ENCODE data around the gene FBXO24. TPM values are rescaled to one million over a fixed set of nuclear protein-coding genes. Genes with fewer than 3 reads are reported as not detected.
A peak's percentile ranks its signal among the peaks of the same experiment; 100 is the strongest.
"Not testable (repeated sequence)": the region's sequence is repeated elsewhere in the genome, so short reads cannot be mapped to it uniquely, and the experiment has no call there.

FBXO24 gene
- polyA plus RNA-seq, 2 donors = 0.33 to 0.81 TPM

DNA sequence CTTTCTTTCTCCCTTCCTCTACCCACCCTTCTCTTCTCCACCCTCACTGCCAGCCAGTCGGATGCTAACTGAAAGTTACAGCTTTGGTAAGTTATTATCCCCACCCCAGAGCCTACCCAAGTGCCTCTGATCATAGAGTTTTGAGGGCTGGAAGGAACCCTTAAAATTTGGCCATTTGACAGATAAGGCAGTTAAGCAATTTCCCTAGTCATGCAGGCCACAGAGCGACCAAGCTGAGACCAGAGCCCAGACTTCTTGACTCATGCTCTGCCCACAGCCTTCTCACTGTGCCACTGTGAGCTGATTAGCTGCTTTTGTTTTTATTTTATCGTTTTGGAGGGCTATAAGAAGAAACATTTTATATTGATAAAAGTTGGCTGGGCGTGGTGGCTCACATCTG is 29.6 kb upstream of the FBXO24 start:
- WGBS, 2 donors = 74 to 77% methylated on average over 4 of the region's 4 CpGs
- H3K36me3 ChIP-seq (ENCODE audit: control insufficient read depth in 2 of 2, insufficient read depth in 2 of 2, low read length in 1 of 2) = peaks cover 9 to 23% of the 10 kb centered on the region in 2 donors

DNA sequence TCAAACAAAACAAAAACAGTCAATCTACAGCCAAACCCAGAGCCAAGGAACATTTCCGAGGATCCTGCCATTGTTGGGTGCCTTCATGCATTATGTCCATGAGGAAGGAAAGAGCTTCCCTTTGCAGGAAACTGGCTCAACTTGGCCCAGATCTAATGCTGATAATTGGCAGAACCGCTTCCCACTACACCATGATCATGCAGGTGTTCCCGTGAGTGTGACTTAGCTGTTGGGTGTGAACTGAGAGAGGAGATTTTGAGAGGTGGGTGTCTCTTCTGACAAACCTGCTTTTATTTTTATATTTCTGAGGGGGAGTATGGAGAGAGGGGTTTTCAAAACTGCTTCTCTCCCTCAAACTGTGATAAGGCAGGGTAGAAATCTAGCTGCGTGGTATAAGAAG is 27.0 kb upstream of the FBXO24 start:
- Histone ChIP-seq H3K27ac (ENCODE audit: low read depth in 2 of 2, low read length in 1 of 2) (peak overlapping the region; percentile 49 to 66), H3K27me3 (ENCODE audit: control insufficient read depth in 1 of 2, insufficient read depth in 2 of 2, low read length in 2 of 2) (no peaks in the 10 kb centered on the region), H3K9me3 (ENCODE audit: control insufficient read depth in 2 of 2, insufficient read depth in 1 of 2, low read depth in 1 of 2, low read length in 1 of 2) (no peaks in the 10 kb centered on the region), H3K36me3 (ENCODE audit: control insufficient read depth in 2 of 2, insufficient read depth in 2 of 2, low read length in 1 of 2) (peaks cover under 1 to 28% of the 10 kb centered on the region in 2 donors), H3K4me1 (ENCODE audit: control insufficient read depth in 2 of 2, insufficient read depth in 2 of 2, low read length in 1 of 2) (peaks cover under 1 to 6% of the 10 kb centered on the region in 2 donors), H3K4me3 (ENCODE audit: low read depth in 1 of 2, low read length in 2 of 2) (no peak overlapping the region)
- 73 to 74% methylated on average over 4 of the region's 4 CpGs for WGBS, 2 donors

More for the DNA sequence above, 29.6 kb upstream of the FBXO24 start:
- H3K9me3 ChIP-seq (ENCODE audit: control insufficient read depth in 2 of 2, insufficient read depth in 1 of 2, low read depth in 1 of 2, low read length in 1 of 2) = no peaks in the 10 kb centered on the region
- peaks cover 2 to 6% of the 10 kb centered on the region in 2 donors for H3K4me1 ChIP-seq (ENCODE audit: control insufficient read depth in 2 of 2, insufficient read depth in 2 of 2, low read length in 1 of 2)
- no peaks in the 10 kb centered on the region for H3K27me3 ChIP-seq (ENCODE audit: control insufficient read depth in 1 of 2, insufficient read depth in 2 of 2, low read length in 2 of 2)
- H3K27ac ChIP-seq (ENCODE audit: low read depth in 2 of 2, low read length in 1 of 2) = no peak overlapping the region
- no peak overlapping the region for H3K4me3 ChIP-seq (ENCODE audit: low read depth in 1 of 2, low read length in 2 of 2)

GRCh38 chr7:100561491-100562194 is 24.5 kb upstream of the FBXO24 start:
- Histone ChIP-seq H3K4me1 (ENCODE audit: control insufficient read depth in 2 of 2, insufficient read depth in 2 of 2, low read length in 1 of 2) (peaks cover 0 to 6% of the 10 kb centered on the region in 2 donors), H3K9me3 (ENCODE audit: control insufficient read depth in 2 of 2, insufficient read depth in 1 of 2, low read depth in 1 of 2, low read length in 1 of 2) (no peaks in the 10 kb centered on the region), H3K27me3 (ENCODE audit: control insufficient read depth in 1 of 2, insufficient read depth in 2 of 2, low read length in 2 of 2) (no peaks in the 10 kb centered on the region), H3K4me3 (ENCODE audit: low read depth in 1 of 2, low read length in 2 of 2) (peak overlapping the region in 1 of 2 donors; percentile 4), H3K27ac (ENCODE audit: low read depth in 2 of 2, low read length in 1 of 2) (no peak overlapping the region), H3K36me3 (ENCODE audit: control insufficient read depth in 2 of 2, insufficient read depth in 2 of 2, low read length in 1 of 2) (peaks cover 0 to 29% of the 10 kb centered on the region in 2 donors)
- WGBS, 2 donors = 95 to 97% methylated on average over 12 of the region's 12 CpGs

DNA sequence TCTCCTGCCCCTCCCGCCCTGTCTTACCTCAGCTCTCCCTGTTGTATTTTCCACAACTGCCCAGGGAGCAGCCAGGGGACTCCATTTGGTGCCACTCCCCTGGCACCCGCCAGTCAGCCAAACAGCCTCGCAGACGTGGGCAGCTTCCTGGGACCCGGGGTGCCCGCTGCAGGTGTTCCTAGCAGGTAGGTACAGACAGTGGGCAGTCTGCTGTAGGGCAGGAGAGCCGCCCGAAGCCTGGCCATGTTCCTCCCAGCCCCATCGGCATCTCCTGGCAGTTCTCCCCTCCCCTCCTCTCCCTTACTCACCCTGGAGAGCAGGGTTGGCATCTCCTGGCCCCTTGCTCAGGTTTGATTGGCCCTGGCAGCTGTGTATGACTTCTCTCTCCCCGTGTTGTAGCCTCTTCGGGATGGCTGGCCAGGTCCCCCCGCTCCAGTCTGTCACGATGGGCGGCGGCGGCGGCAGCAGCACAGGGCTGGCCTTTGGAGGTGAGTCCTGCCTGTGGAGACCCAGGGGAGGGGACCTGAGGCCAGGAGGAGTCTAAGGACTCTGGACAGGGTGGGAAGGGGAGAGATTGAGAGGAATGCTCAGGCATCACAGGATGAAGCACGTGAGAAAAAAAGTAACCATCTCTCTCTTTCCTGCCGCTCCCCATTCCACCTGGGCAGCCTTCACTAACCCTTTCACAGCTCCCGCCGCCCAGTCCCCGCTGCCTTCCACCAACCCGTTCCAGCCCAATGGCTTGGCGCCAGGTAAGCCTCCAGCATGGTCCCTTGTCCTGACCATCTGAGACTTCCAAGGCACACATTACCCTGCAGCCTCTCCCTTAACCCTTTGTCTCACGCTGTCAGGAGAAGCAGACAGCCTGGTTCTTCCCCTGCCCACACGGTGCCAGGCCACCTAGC is 23.7 kb upstream of the FBXO24 start:
- peaks cover under 1 to 6% of the 10 kb centered on the region in 2 donors for H3K4me1 ChIP-seq (ENCODE audit: control insufficient read depth in 2 of 2, insufficient read depth in 2 of 2, low read length in 1 of 2)
- H3K4me3 ChIP-seq (ENCODE audit: low read depth in 1 of 2, low read length in 2 of 2) = no peak overlapping the region
- H3K9me3 ChIP-seq (ENCODE audit: control insufficient read depth in 2 of 2, insufficient read depth in 1 of 2, low read depth in 1 of 2, low read length in 1 of 2) = no peaks in the 10 kb centered on the region
- no peaks in the 10 kb centered on the region for H3K27me3 ChIP-seq (ENCODE audit: control insufficient read depth in 1 of 2, insufficient read depth in 2 of 2, low read length in 2 of 2)
- WGBS, 2 donors = 90% methylated on average over 25 to 26 of the region's 26 CpGs
- H3K27ac ChIP-seq (ENCODE audit: low read depth in 2 of 2, low read length in 1 of 2) = peak overlapping the region in 1 of 2 donors; percentile 2
- peaks cover 0 to 29% of the 10 kb centered on the region in 2 donors for H3K36me3 ChIP-seq (ENCODE audit: control insufficient read depth in 2 of 2, insufficient read depth in 2 of 2, low read length in 1 of 2)

DNA sequence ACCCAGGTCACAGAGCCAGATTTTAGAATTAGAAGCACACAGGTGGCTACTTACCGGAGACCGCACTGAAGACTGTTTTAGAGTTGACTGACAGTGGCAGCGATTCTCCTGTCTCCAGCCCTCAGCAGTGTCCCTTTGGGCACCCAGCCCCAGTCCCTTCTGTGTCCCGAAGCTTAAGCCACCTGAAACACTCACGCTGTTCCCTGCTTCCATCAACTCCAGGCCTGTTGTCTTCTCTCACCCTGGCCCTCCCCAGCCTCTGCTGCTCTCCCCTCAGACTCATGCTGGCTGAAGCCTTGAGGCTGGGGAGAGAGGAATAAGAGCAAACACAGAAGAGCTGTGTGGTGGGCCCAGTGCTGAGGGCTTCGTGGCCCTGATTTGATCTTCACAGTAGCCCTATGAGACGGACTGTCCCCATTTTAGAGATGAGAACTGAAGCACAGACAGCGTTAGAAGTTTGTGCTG is 23.0 kb upstream of the FBXO24 start:
- Histone ChIP-seq H3K27ac (ENCODE audit: low read depth in 2 of 2, low read length in 1 of 2) (no peak overlapping the region), H3K9me3 (ENCODE audit: control insufficient read depth in 2 of 2, insufficient read depth in 1 of 2, low read depth in 1 of 2, low read length in 1 of 2) (no peaks in the 10 kb centered on the region), H3K4me1 (ENCODE audit: control insufficient read depth in 2 of 2, insufficient read depth in 2 of 2, low read length in 1 of 2) (peaks cover 4 to 6% of the 10 kb centered on the region in 2 donors), H3K27me3 (ENCODE audit: control insufficient read depth in 1 of 2, insufficient read depth in 2 of 2, low read length in 2 of 2) (no peaks in the 10 kb centered on the region), H3K4me3 (ENCODE audit: low read depth in 1 of 2, low read length in 2 of 2) (no peak overlapping the region), H3K36me3 (ENCODE audit: control insufficient read depth in 2 of 2, insufficient read depth in 2 of 2, low read length in 1 of 2) (peaks cover 0 to 29% of the 10 kb centered on the region in 2 donors)
- WGBS, 2 donors = 89 to 90% methylated on average over 8 of the region's 8 CpGs

- WGBS, 2 donors = 33 to 35% methylated on average over 12 of the region's 12 CpGs
- H3K4me1 ChIP-seq (ENCODE audit: control insufficient read depth in 2 of 2, insufficient read depth in 2 of 2, low read length in 1 of 2) = peaks cover 4 to 5% of the 10 kb centered on the region in 2 donors
These were observed 22.2 kb upstream of the FBXO24 start for GRCh38 chr7:100563809-100564400.

GRCh38 chr7:100564405-100564804 is 21.7 kb upstream of the FBXO24 start:
- WGBS, 2 donors = 88 to 91% methylated on average over 6 of the region's 6 CpGs
- H3K36me3 ChIP-seq (ENCODE audit: control insufficient read depth in 2 of 2, insufficient read depth in 2 of 2, low read length in 1 of 2) = peaks cover 0 to 29% of the 10 kb centered on the region in 2 donors
- not testable (repeated sequence) for H3K4me3 ChIP-seq (ENCODE audit: low read depth in 1 of 2, low read length in 2 of 2); H3K4me1 ChIP-seq (ENCODE audit: control insufficient read depth in 2 of 2, insufficient read depth in 2 of 2, low read length in 1 of 2); H3K9me3 ChIP-seq (ENCODE audit: control insufficient read depth in 2 of 2, insufficient read depth in 1 of 2, low read depth in 1 of 2, low read length in 1 of 2); H3K27me3 ChIP-seq (ENCODE audit: control insufficient read depth in 1 of 2, insufficient read depth in 2 of 2, low read length in 2 of 2); H3K27ac ChIP-seq (ENCODE audit: low read depth in 2 of 2, low read length in 1 of 2)

More at GRCh38 chr7:100563809-100564400, 22.2 kb upstream of the FBXO24 start:
- Histone ChIP-seq H3K27ac (ENCODE audit: low read depth in 2 of 2, low read length in 1 of 2) (no peak overlapping the region), H3K4me3 (ENCODE audit: low read depth in 1 of 2, low read length in 2 of 2) (no peak overlapping the region), H3K27me3 (ENCODE audit: control insufficient read depth in 1 of 2, insufficient read depth in 2 of 2, low read length in 2 of 2) (no peaks in the 10 kb centered on the region), H3K36me3 (ENCODE audit: control insufficient read depth in 2 of 2, insufficient read depth in 2 of 2, low read length in 1 of 2) (peaks cover 0 to 29% of the 10 kb centered on the region in 2 donors), H3K9me3 (ENCODE audit: control insufficient read depth in 2 of 2, insufficient read depth in 1 of 2, low read depth in 1 of 2, low read length in 1 of 2) (no peaks in the 10 kb centered on the region)

DNA sequence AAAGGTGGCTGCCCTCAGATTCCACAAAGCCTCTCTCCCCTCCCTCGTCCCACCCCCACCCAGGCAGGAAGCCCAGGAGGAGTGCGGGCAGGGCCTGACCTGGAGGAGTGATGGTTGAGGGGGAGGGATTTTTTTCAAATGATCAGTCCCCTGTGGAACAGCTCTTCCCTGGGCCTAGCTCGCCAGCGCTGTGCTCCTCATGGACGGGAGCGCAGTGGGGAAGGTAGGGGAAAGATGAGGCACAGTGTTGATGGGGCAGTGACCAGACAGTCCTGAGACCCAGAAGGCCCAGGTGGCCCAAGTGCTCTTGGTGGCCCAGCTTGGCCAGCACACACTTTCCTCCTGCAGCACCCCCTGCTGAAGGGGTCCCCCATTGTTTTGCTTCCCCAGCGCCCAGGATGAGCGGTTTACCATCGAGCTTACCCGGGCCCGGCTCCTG is 21.0 kb upstream of the FBXO24 start:
- no peaks in the 10 kb centered on the region for H3K9me3 ChIP-seq (ENCODE audit: control insufficient read depth in 2 of 2, insufficient read depth in 1 of 2, low read depth in 1 of 2, low read length in 1 of 2)
- 92 to 93% methylated on average over 11 of the region's 11 CpGs for WGBS, 2 donors
- H3K27ac ChIP-seq (ENCODE audit: low read depth in 2 of 2, low read length in 1 of 2) = no peak overlapping the region

DNA sequence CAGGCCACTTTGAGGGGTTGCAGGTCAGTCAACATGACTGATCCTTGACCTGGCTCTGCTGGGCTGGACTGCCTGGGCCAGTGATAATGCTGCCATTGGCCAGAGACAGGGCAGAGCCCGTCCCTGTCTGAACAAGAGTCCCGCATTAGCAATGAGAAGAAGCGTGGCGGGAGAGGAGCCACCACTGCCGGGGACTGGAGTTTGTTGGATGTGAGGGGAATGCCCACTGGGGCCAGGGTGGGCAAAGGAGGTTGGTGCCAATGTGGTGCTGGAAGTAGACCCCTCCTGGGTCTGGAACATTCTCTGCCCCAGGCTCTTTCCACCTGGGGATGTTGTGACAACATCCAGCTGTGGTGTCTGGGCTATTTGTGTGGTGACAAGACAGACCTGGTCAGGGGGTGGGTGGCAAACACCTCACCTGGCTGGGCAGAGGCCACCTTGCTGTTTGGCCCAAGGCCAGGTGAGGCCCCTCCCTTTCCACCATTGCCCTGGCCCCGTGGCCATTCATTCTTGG is 20.1 kb upstream of the FBXO24 start:
- H3K4me1 ChIP-seq (ENCODE audit: control insufficient read depth in 2 of 2, insufficient read depth in 2 of 2, low read length in 1 of 2) = peaks cover 4 to 17% of the 10 kb centered on the region in 2 donors

More for the DNA sequence above, 21.0 kb upstream of the FBXO24 start:
- peaks cover 4 to 11% of the 10 kb centered on the region in 2 donors for H3K4me1 ChIP-seq (ENCODE audit: control insufficient read depth in 2 of 2, insufficient read depth in 2 of 2, low read length in 1 of 2)
- no peaks in the 10 kb centered on the region for H3K27me3 ChIP-seq (ENCODE audit: control insufficient read depth in 1 of 2, insufficient read depth in 2 of 2, low read length in 2 of 2)
- H3K36me3 ChIP-seq (ENCODE audit: control insufficient read depth in 2 of 2, insufficient read depth in 2 of 2, low read length in 1 of 2) = peaks cover 0 to 29% of the 10 kb centered on the region in 2 donors
- H3K4me3 ChIP-seq (ENCODE audit: low read depth in 1 of 2, low read length in 2 of 2) = no peak overlapping the region

More for the DNA sequence above, 20.1 kb upstream of the FBXO24 start:
- no peak overlapping the region for H3K27ac ChIP-seq (ENCODE audit: low read depth in 2 of 2, low read length in 1 of 2)
- H3K9me3 ChIP-seq (ENCODE audit: control insufficient read depth in 2 of 2, insufficient read depth in 1 of 2, low read depth in 1 of 2, low read length in 1 of 2) = no peaks in the 10 kb centered on the region
- no peaks in the 10 kb centered on the region for H3K27me3 ChIP-seq (ENCODE audit: control insufficient read depth in 1 of 2, insufficient read depth in 2 of 2, low read length in 2 of 2)
- no peak overlapping the region for H3K4me3 ChIP-seq (ENCODE audit: low read depth in 1 of 2, low read length in 2 of 2)
- 79 to 81% methylated on average over 6 of the region's 6 CpGs for WGBS, 2 donors
- peaks cover 0 to 29% of the 10 kb centered on the region in 2 donors for H3K36me3 ChIP-seq (ENCODE audit: control insufficient read depth in 2 of 2, insufficient read depth in 2 of 2, low read length in 1 of 2)
